K562 treated with DMSO at 1 percent for 24 hours (cell line): ENCODE measurements around the gene POGK. TPM values are rescaled to one million over a fixed set of nuclear protein-coding genes. Genes with fewer than 3 reads are reported as not detected.

Source experiments
- total RNA-seq: library from RNA; unstranded; fragments of 300-600 nt; gene quantifications from 2 replicates; pipeline ENCODE4 v1.2.3, GENCODE V29; 2022; ENCODE audit warnings: low read depth; ENCODE audit not compliant: insufficient read depth

The POGK gene
- 24.0 and 29.3 TPM in 2 replicates for total RNA-seq

GRCh38 chr1:166838766-166839599 is at the start of gene POGK:
TSS of gene POGK (plus strand) at chr1:166839475. CDS start at chr1:166840957, 1,482 bp downstream.

GRCh38 chr1:166875734-166876539 is 36.7 kb downstream of the POGK start, which contains the start of gene TADA1:
TSS of gene TADA1 (minus strand) at chr1:166876264. CDS start at chr1:166876233, 31 bp downstream.

Other genes with a start within 250 kb of the POGK start
- gene TADA1, start 36.8 kb downstream of the POGK start, total RNA-seq = 10.1 and 10.8 TPM in 2 replicates
- gene ILDR2, start 136.1 kb downstream of the POGK start, total RNA-seq = 0.17 and 0.31 TPM in 2 replicates
- gene MAEL, start 149.8 kb downstream of the POGK start, total RNA-seq = 0.96 and 1.3 TPM in 2 replicates